K562 (cell line): ENCODE measurements around the gene CXCL9. TPM values are rescaled to one million over a fixed set of nuclear protein-coding genes. Genes with fewer than 3 reads are reported as not detected.

Experiments used
- AFF4 ChIP-seq: sonication (generic); formaldehyde crosslinking; IDR thresholded peaks from 2 replicates; pipeline ENCODE4 v1.8.0; 2023; ENCODE audit warnings: mild to moderate bottlenecking, missing genetic modification reagents
- CHCHD3 ChIP-seq: fragments of 250-450 bp; sonication (Bioruptor Pico); IDR thresholded peaks from 2 replicates; pipeline ENCODE4 v2.1.2; 2022; ENCODE audit warnings: mild to moderate bottlenecking
- FOXM1 ChIP-seq, 2 experiments: fragments of 450-650 bp in 1 of 2; sonication (generic) in 1 of 2; formaldehyde crosslinking in 1 of 2; IDR thresholded peaks; 2 replicates each; pipeline versions ENCODE4 v1.6.1 to v1.9.0; 2017 to 2022; ENCODE audit warnings: low read depth in 2 of 2, mild to moderate bottlenecking in 2 of 2, missing genetic modification reagents in 1 of 2, moderate library complexity in 1 of 2
- MBD1 ChIP-seq: fragments of 250-450 bp; sonication (Bioruptor Pico); IDR thresholded peaks from 2 replicates; pipeline ENCODE4 v1.8.0; 2022; ENCODE audit warnings: inconsistent platforms
- MED1 ChIP-seq: sonication (generic); formaldehyde crosslinking; IDR thresholded peaks from 2 replicates; pipeline ENCODE4 v1.8.1; 2023; ENCODE audit warnings: missing genetic modification reagents, borderline replicate concordance
- MNT ChIP-seq, 2 experiments: fragments of 450-650 bp; conservative IDR thresholded peaks; 2 replicates each; pipeline ENCODE4 v1.6.1; 2017; ENCODE audit warnings: mild to moderate bottlenecking in 2 of 2, moderate library complexity in 2 of 2
- MTA3 ChIP-seq: fragments of 450-650 bp; formaldehyde crosslinking; IDR thresholded peaks from 2 replicates; pipeline ENCODE4 v1.6.1; 2017; ENCODE audit warnings: mild to moderate bottlenecking, borderline replicate concordance
- NR3C1 ChIP-seq: sonication (generic); formaldehyde crosslinking; IDR thresholded peaks from 2 replicates; pipeline ENCODE4 v1.8.1; 2022; ENCODE audit warnings: missing genetic modification reagents
- PCBP1 ChIP-seq: fragments of 200-400 bp; formaldehyde crosslinking; IDR thresholded peaks from 2 replicates; pipeline ENCODE4 v1.6.1; 2018; ENCODE audit warnings: mild to moderate bottlenecking, low read depth, low read length; ENCODE audit not compliant: poor library complexity, severe bottlenecking
- PHB ChIP-seq: fragments of 250-450 bp; sonication (Bioruptor Pico); IDR thresholded peaks from 2 replicates; pipeline ENCODE4 v1.5.0; 2021
- SMAD1 ChIP-seq: fragments of 150-350 bp; IDR thresholded peaks from 2 replicates; pipeline ENCODE4 v1.6.1; 2014; ENCODE audit warnings: low read length, low read depth; ENCODE audit not compliant: partially characterized antibody
- SPI1 ChIP-seq: IDR thresholded peaks from 2 replicates; pipeline ENCODE4 v1.6.1; 2011; ENCODE audit warnings: low read depth, low read length, control low read depth, borderline replicate concordance
- TBP ChIP-seq: optimal IDR thresholded peaks from 2 replicates; pipeline ENCODE3; 2011; ENCODE audit warnings: low read depth, low read length, improper control_type of control experiment
- ZFP30 ChIP-seq: fragments of 250-450 bp; sonication (Bioruptor Pico); IDR thresholded peaks from 2 replicates; pipeline ENCODE4 v1.8.0; 2022; ENCODE audit warnings: moderate library complexity, mild to moderate bottlenecking, inconsistent platforms, borderline replicate concordance
- ZNF551 ChIP-seq: fragments of 250-450 bp; sonication (Bioruptor Pico); IDR thresholded peaks from 2 replicates; pipeline ENCODE4 v1.5.0; 2021; ENCODE audit warnings: mild to moderate bottlenecking, moderate library complexity
- ZNF584 ChIP-seq: fragments of 200-800 bp; sonication (Bioruptor generic); IDR thresholded peaks from 2 replicates; pipeline ENCODE4 v1.6.1; 2016; ENCODE audit warnings: low read depth, mild to moderate bottlenecking, missing genetic modification characterization, missing compliant biosample characterization
- ZNF644 ChIP-seq: fragments of 200-800 bp; sonication (Bioruptor generic); IDR thresholded peaks from 2 replicates; pipeline ENCODE4 v1.6.1; 2016; ENCODE audit warnings: low read depth, missing genetic modification characterization, missing compliant biosample characterization
- ZNF696 ChIP-seq: fragments of 250-450 bp; sonication (Bioruptor Pico); conservative IDR thresholded peaks from 2 replicates; pipeline ENCODE4 v1.4.0; 2020; ENCODE audit warnings: mild to moderate bottlenecking, moderate library complexity
- ZNF778 ChIP-seq: fragments of 450-650 bp; formaldehyde crosslinking; IDR thresholded peaks from 2 replicates; pipeline ENCODE4 v1.4.0; 2020; ENCODE audit warnings: mild to moderate bottlenecking, moderate library complexity
- polyA plus RNA-seq, 8 experiments: library from polyadenylated mRNA; depleted of rRNA in 4 of 8; stranded (reverse) in 5 of 8; unstranded in 3 of 8; fragments of >200 nt; fragmentation: Nextera tagmentation in 2 of 8; fragmentation: Illumina TruSeq in 1 of 8; extraction: Ambion mirVana in 2 of 8; extraction: Trizol in 1 of 8; gene quantifications; 2 replicates each; pipeline versions ENCODE4 v1.2.1 to v1.2.3, GENCODE V29; 2011 to 2014; ENCODE audit warnings: inconsistent platforms in 1 of 8, missing spikeins in 1 of 8
- total RNA-seq, 7 experiments: library from RNA; depleted of rRNA in 6 of 7; stranded (reverse); fragments of >200 nt in 6 of 7; fragmentation: Illumina TruSeq in 2 of 7; extraction: Trizol in 2 of 7; gene quantifications; 2 replicates each; pipeline versions ENCODE4 v1.2.1 to v1.2.3, GENCODE V29; 2011 to 2021; ENCODE audit warnings: low replicate concordance in 1 of 7
- TF ChIP-seq, protein P1 (sequence below): fragments of 450-650 bp; formaldehyde crosslinking; conservative IDR thresholded peaks from 2 replicates; pipeline ENCODE4 v1.4.0; 2022; ENCODE audit warnings: mild to moderate bottlenecking, missing genetic modification characterization

The CXCL9 gene
- total and polyA plus RNA-seq, 9 of the 15 experiments (the other 6 are each of a cell fraction or from before 2014, with no cell fraction given), result not detected

DNA sequence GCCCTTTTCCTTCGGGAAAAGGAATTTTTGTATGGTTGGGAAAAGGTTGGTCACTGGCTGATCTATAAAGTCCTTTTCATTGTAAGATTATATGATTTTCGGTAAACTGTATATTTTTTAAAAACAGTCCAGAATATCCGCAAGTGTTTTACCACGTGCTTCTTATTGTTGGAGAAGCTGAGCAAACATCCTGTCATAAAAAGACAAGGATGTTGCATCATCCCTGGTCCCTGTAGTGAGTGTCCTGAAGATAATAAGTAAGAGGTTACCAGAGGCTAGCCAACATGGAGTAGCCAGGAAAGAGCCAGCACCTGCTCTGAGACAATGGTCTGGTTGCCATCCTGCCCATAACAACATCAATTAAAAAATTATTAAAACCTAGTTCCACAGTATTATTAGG, 5.1 kb downstream of the CXCL9 start (continued):
- TF ChIP-seq ZNF778 (CRISPR knock-in tag), result no peak
- no peak for TF ChIP-seq ZNF551 (CRISPR knock-in tag)
- TF ChIP-seq PCBP1, result no peak
- no peak for TF ChIP-seq CHCHD3
- TF ChIP-seq FOXM1 (IDR thresholded peaks at IDR 0.05; ENCODE audit: low read depth), result no peak
- TF ChIP-seq FOXM1 (CRISPR knock-in tag; IDR thresholded peaks at IDR 0.05; ENCODE audit: low read depth), result no peak
- TF ChIP-seq PHB, result no peak
- TF ChIP-seq MNT (conservative IDR thresholded peaks at IDR 0.05), result peak; percentile 42 to 53; a peak in 1 of 4 replicates
- TF ChIP-seq, protein P1, sequence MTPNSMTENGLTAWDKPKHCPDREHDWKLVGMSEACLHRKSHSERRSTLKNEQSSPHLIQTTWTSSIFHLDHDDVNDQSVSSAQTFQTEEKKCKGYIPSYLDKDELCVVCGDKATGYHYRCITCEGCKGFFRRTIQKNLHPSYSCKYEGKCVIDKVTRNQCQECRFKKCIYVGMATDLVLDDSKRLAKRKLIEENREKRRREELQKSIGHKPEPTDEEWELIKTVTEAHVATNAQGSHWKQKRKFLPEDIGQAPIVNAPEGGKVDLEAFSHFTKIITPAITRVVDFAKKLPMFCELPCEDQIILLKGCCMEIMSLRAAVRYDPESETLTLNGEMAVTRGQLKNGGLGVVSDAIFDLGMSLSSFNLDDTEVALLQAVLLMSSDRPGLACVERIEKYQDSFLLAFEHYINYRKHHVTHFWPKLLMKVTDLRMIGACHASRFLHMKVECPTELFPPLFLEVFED (CRISPR knock-in tag), result no peak
- TF ChIP-seq MTA3, result no peak
- no peak for TF ChIP-seq MED1 (CRISPR knock-in tag)
- no peak for TF ChIP-seq SPI1
- TF ChIP-seq SMAD1, result no peak
- no peak for TF ChIP-seq ZFP30 (CRISPR knock-in tag)
- TF ChIP-seq ZNF584, result peak; percentile 91
- no peak for TF ChIP-seq NR3C1 (CRISPR knock-in tag)
- peak; percentile 68; the same call in 1 of the 2 replicates for TF ChIP-seq ZNF644 (tag)
- no peak for TF ChIP-seq AFF4 (CRISPR knock-in tag)
- no peak for TF ChIP-seq ZNF696 (CRISPR knock-in tag)
- TF ChIP-seq MBD1, result no peak
- TF ChIP-seq TBP, result no peak
